ENCODE measurements around the gene U2SURP.

DNA sequence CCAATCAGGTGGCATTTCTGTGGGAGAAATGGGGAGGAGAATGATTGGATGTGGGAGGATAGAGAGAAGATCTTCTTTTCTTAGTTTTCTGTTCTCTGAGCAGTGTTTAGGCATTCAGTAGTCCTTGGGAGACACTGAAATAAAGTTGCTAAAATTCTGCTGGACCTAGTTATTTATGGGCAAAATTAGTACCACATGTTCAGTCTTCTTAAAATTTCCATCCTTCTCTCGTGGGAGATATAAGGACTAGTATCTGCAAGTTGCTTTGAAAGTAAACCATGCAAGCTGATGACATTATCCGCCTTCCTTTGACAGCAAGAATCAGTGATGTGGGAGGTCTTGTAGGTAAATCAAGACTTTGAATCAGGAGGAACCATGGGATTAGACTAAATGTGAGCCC lies 98.3 kb downstream of the U2SURP start:
- TF ChIP-seq, protein P1, sequence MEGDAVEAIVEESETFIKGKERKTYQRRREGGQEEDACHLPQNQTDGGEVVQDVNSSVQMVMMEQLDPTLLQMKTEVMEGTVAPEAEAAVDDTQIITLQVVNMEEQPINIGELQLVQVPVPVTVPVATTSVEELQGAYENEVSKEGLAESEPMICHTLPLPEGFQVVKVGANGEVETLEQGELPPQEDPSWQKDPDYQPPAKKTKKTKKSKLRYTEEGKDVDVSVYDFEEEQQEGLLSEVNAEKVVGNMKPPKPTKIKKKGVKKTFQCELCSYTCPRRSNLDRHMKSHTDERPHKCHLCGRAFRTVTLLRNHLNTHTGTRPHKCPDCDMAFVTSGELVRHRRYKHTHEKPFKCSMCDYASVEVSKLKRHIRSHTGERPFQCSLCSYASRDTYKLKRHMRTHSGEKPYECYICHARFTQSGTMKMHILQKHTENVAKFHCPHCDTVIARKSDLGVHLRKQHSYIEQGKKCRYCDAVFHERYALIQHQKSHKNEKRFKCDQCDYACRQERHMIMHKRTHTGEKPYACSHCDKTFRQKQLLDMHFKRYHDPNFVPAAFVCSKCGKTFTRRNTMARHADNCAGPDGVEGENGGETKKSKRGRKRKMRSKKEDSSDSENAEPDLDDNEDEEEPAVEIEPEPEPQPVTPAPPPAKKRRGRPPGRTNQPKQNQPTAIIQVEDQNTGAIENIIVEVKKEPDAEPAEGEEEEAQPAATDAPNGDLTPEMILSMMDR (IDR thresholded peaks at IDR 0.05; ENCODE audit: low read depth, low read length, poor library complexity, severe bottlenecking) = no peak
- TF ChIP-seq EZH2phosphoT487 (IDR thresholded peaks at IDR 0.05; ENCODE audit: borderline replicate concordance, low read length) = no peak

All from DOHH2 (cell line).